Measurements from ENCODE around the gene STYK1.
"Not testable (repeated sequence)": the region's sequence is repeated elsewhere in the genome, so short reads cannot be mapped to it uniquely, and the experiment has no call there.

STYK1 gene

GRCh38 chr12:10620078-10620779 lies 53.6 kb downstream of the STYK1 start:
- DNase-seq (ENCODE audit: low read depth, low spot score) = no peak

GRCh38 chr12:10618338-10618987 lies 55.4 kb downstream of the STYK1 start:
- DNase-seq (ENCODE audit: low read depth, low spot score) = no peak

- DNase-seq (ENCODE audit: low read depth, low spot score) = no peak
These were observed 56.0 kb downstream of the STYK1 start for GRCh38 chr12:10617863-10618262.

GRCh38 chr12:10615532-10615931 lies 58.3 kb downstream of the STYK1 start:
- no peak for DNase-seq (ENCODE audit: low read depth, low spot score)

GRCh38 chr12:10614056-10614370 lies 59.8 kb downstream of the STYK1 start:
- no peak for DNase-seq (ENCODE audit: low read depth, low spot score)

GRCh38 chr12:10613349-10614055 lies 60.4 kb downstream of the STYK1 start, which contains the start of gene MAGOHB:
MAGOHB (minus strand) TSS chr12:10613609; CDS start chr12:10613532, 77 bp downstream.
- peak; percentile 61 for DNase-seq (ENCODE audit: low read depth, low spot score)

- no peak for DNase-seq (ENCODE audit: low read depth, low spot score)
These were observed 60.9 kb downstream of the STYK1 start for GRCh38 chr12:10612984-10613348.

GRCh38 chr12:10612110-10612509 lies 61.7 kb downstream of the STYK1 start:
- no peak for DNase-seq (ENCODE audit: low read depth, low spot score)

GRCh38 chr12:10611258-10611657 lies 62.6 kb downstream of the STYK1 start:
- not testable (repeated sequence) for DNase-seq (ENCODE audit: low read depth, low spot score)

GRCh38 chr12:10610188-10610587 lies 63.7 kb downstream of the STYK1 start:
- no peak for DNase-seq (ENCODE audit: low read depth, low spot score)

- DNase-seq (ENCODE audit: low read depth, low spot score) = no peak
These were observed 65.9 kb downstream of the STYK1 start for GRCh38 chr12:10607885-10608458.

- no peak for DNase-seq (ENCODE audit: low read depth, low spot score)
These were observed 72.0 kb downstream of the STYK1 start for GRCh38 chr12:10601860-10602259.

GRCh38 chr12:10600988-10601387 lies 72.9 kb downstream of the STYK1 start:
- no peak for DNase-seq (ENCODE audit: low read depth, low spot score)

GRCh38 chr12:10595881-10596280 lies 78.0 kb downstream of the STYK1 start:
- no peak for DNase-seq (ENCODE audit: low read depth, low spot score)

GRCh38 chr12:10590966-10591365 lies 82.9 kb downstream of the STYK1 start:
- DNase-seq (ENCODE audit: low read depth, low spot score) = no peak

GRCh38 chr12:10584415-10584814 lies 89.4 kb downstream of the STYK1 start:
- DNase-seq (ENCODE audit: low read depth, low spot score) = no peak

- no peak for DNase-seq (ENCODE audit: low read depth, low spot score)
These were observed 91.1 kb downstream of the STYK1 start for GRCh38 chr12:10582704-10583103.

GRCh38 chr12:10582133-10582532 lies 91.7 kb downstream of the STYK1 start:
- not testable (repeated sequence) for DNase-seq (ENCODE audit: low read depth, low spot score)

- DNase-seq (ENCODE audit: low read depth, low spot score) = no peak
These were observed 99.5 kb downstream of the STYK1 start for GRCh38 chr12:10574307-10574706.

GRCh38 chr12:10572021-10572490 lies 101.8 kb downstream of the STYK1 start:
- not testable (repeated sequence) for DNase-seq (ENCODE audit: low read depth, low spot score)

GRCh38 chr12:10571141-10571540 lies 102.7 kb downstream of the STYK1 start:
- DNase-seq (ENCODE audit: low read depth, low spot score) = no peak

All from iPS DF 19.7 (cell line).